Transverse colon (tissue), 3 donors: ENCODE results near the gene COL23A1.

ENCODE experiments used
- CTCF ChIP-seq, 5 experiments: fragments of 200-600 bp in 3 of 5; fragments of 450-650 bp in 2 of 5; sonication (generic) in 3 of 5; IDR thresholded peaks; 1 replicate in 2 of 5; 2 replicates in 3 of 5; pipeline ENCODE4 v1.5.1; 2016 to 2017; ENCODE audit warnings: antibody characterized with exemption in 5 of 5, inconsistent platforms in 3 of 5, mild to moderate bottlenecking in 2 of 5, moderate library complexity in 1 of 5
- POLR2A ChIP-seq: fragments of 450-650 bp; IDR thresholded peaks from one replicate; pipeline ENCODE4 v1.6.1; 2016; ENCODE audit warnings: antibody characterized with exemption, mild to moderate bottlenecking, moderate library complexity

GRCh38 chr5:178530526-178530925 is 59.7 kb downstream of the COL23A1 start:
- TF ChIP-seq POLR2A (no peak), CTCF (IDR thresholded peaks at IDR 0.05) (no peak)
